PC-9 (cell line): ENCODE measurements around the gene DCAF15. TPM values are rescaled to one million over a fixed set of nuclear protein-coding genes. Genes with fewer than 3 reads are reported as not detected.

Source experiments
- BruUV-seq: library from RNA; stranded (reverse); fragments of 400-500 nt; replicated peaks from 2 replicates; lab custom pipeline; 2021; lab: Mats Ljungman, UMichigan
- CTCF ChIA-PET: fragments of 300-600 bp; sonication (Branson Sonifier 250); formaldehyde crosslinking; loops from one replicate; lab custom pipeline; 2022; ENCODE audit warnings: antibody characterized with exemption; lab: Charles Lee
- POLR2A ChIA-PET: fragments of 300-600 bp; sonication (Branson Sonifier 250); formaldehyde crosslinking; loops from one replicate; lab custom pipeline; 2022; ENCODE audit warnings: antibody characterized with exemption; ENCODE audit not compliant: unreplicated experiment; lab: Charles Lee
- DNase-seq, 2 experiments: peaks; one replicate each; pipeline versions ENCODE4 v3.0.0 to v3.0.0-alpha.2; 2015 to 2022; ENCODE audit warnings: mixed read lengths in 1 of 2
- H2AFZ ChIP-seq: fragments of 200-600 bp; sonication (generic); 2 replicates; pipeline ENCODE4 v1.8.1; 2017; ENCODE audit warnings: antibody characterized with exemption
- H3F3A ChIP-seq: fragments of 200-600 bp; sonication (generic); 2 replicates; pipeline ENCODE4 v1.8.1; 2017; ENCODE audit warnings: antibody characterized with exemption, mild to moderate bottlenecking, low read depth; ENCODE audit not compliant: insufficient read depth
- H3K27ac ChIP-seq: fragments of 200-600 bp; sonication (generic); 2 replicates; pipeline ENCODE4 v1.6.1; 2016; ENCODE audit warnings: mixed run types
- H3K27me3 ChIP-seq: fragments of 200-600 bp; sonication (generic); 2 replicates; pipeline ENCODE4 v1.6.1; 2016; ENCODE audit warnings: low read depth, mixed run types; ENCODE audit not compliant: insufficient read depth
- H3K36me3 ChIP-seq: fragments of 200-600 bp; sonication (generic); 2 replicates; pipeline ENCODE4 v1.6.1; 2016; ENCODE audit warnings: low read depth, mixed run types
- H3K4me1 ChIP-seq: fragments of 200-600 bp; sonication (generic); replicated peaks from 2 replicates; pipeline ENCODE4 v1.6.1; 2016; ENCODE audit warnings: mixed run types; ENCODE audit not compliant: insufficient read depth
- H3K4me2 ChIP-seq: fragments of 200-600 bp; sonication (generic); 2 replicates; pipeline ENCODE4 v1.6.1; 2017; ENCODE audit warnings: mixed run types
- H3K4me3 ChIP-seq: fragments of 200-600 bp; sonication (generic); 2 replicates; pipeline ENCODE4 v1.6.1; 2016; ENCODE audit warnings: mixed run types
- H3K79me2 ChIP-seq: fragments of 200-600 bp; sonication (generic); 2 replicates; pipeline ENCODE4 v1.6.1; 2017; ENCODE audit warnings: low read depth, mixed run types
- H3K9me2 ChIP-seq: fragments of 200-600 bp; sonication (generic); 2 replicates; pipeline ENCODE4 v1.8.1; 2017; ENCODE audit warnings: mild to moderate bottlenecking; ENCODE audit not compliant: insufficient read depth
- H3K9me3 ChIP-seq: fragments of 200-600 bp; sonication (generic); 2 replicates; pipeline ENCODE4 v1.8.1; 2016; ENCODE audit warnings: low read depth; ENCODE audit not compliant: insufficient read depth
- H4K20me1 ChIP-seq: fragments of 200-600 bp; sonication (generic); 2 replicates; pipeline ENCODE4 v1.8.1; 2017; ENCODE audit not compliant: insufficient read depth
- EZH2 ChIP-seq: fragments of 200-600 bp; sonication (generic); IDR thresholded peaks from 2 replicates; pipeline ENCODE4 v1.8.0; 2017; ENCODE audit warnings: antibody characterized with exemption, low read depth
- intact Hi-C: fragments of 100-400 bp; cut with micrococcal nuclease; formaldehyde crosslinking; loops from one replicate; pipeline ENCODE4 v1.10.0; 2022; ENCODE audit not compliant: unreplicated experiment
- total RNA-seq: library from RNA; stranded (reverse); gene quantifications from 2 replicates; pipeline ENCODE4 v1.2.3, GENCODE V29; 2021
- TF ChIP-seq, protein P1 (sequence below): fragments of 200-600 bp; sonication (generic); conservative IDR thresholded peaks from 2 replicates; pipeline ENCODE4 v1.6.1; 2017; ENCODE audit warnings: mixed run types, antibody characterized with exemption, mild to moderate bottlenecking, moderate library complexity

The DCAF15 gene
- total RNA-seq, 1 experiment from 2014 or later: 35.3 TPM

DNA sequence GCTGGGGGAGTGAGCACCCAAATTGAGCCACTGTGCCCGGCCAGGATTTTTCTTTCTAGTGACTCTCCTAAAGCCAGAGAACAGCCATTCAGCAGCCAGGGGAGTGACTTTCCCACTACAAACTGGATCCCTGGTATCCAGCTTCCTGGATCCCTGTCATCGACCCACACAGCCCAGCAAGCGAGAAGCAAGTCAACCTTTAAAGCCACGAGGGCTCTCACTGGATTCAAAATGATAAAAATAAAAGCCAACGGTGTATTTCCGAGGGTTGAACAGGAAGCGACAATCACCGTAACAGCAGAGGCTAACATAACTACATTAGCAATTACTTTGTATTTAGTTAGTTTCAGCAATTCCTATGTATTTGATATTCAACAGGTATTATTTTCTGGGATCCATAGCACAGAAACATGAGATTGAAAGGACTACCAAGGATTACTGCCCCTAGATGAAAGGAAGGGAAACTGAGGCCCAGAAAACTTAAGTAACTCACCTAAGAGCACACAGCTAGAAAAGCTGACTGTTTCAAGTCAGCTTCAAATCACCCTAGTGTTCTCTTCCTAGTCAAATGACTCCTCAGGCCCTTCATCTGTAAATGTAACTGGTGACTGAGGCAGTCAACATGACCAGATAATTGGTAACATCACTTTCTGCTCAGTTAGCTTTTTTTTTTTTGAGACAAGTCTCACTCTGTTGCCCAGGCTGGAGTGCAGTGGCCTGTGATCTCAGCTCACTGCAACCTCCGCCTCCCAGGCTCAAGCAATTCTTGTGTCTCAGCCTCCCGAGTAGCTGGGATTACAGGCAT is 51.1 kb downstream of the DCAF15 start:
- CTCF ChIA-PET: no interaction called here
- intact Hi-C loops: no loop called here
- Histone ChIP-seq H3K36me3 (peaks cover 12% of the 10 kb centered on the region; the same call in 1 of the 2 replicates), H3K79me2 (peaks cover 44% of the 10 kb centered on the region), H3K9me2 (no peaks in the 10 kb centered on the region), H4K20me1 (no peaks in the 10 kb centered on the region), H3K27me3 (no peaks in the 10 kb centered on the region), H3K27ac (no peak overlapping the region), H3K4me2 (no peak overlapping the region), H3K4me3 (no peak overlapping the region), H3K9me3 (0 out of 2 replicates have a peak, but pooled peaks cover 10% of the 10 kb centered on the region), H3F3A (peaks cover 36% of the 10 kb centered on the region), H3K4me1 (peaks cover 4% of the 10 kb centered on the region; the same call in 1 of the 2 replicates), H2AFZ (no peak overlapping the region)
- POLR2A ChIA-PET: interaction anchor here (0.7 kb wide), 2 partner anchors 97 to 126 kb away, joined by 3 to 7 read pairs; no protein-coding TSS in a partner anchor
- DNase-seq: no peak
- TSS peak; percentile 13 for BruUV-seq
- no peak for TF ChIP-seq EZH2
- TF ChIP-seq, protein P1, sequence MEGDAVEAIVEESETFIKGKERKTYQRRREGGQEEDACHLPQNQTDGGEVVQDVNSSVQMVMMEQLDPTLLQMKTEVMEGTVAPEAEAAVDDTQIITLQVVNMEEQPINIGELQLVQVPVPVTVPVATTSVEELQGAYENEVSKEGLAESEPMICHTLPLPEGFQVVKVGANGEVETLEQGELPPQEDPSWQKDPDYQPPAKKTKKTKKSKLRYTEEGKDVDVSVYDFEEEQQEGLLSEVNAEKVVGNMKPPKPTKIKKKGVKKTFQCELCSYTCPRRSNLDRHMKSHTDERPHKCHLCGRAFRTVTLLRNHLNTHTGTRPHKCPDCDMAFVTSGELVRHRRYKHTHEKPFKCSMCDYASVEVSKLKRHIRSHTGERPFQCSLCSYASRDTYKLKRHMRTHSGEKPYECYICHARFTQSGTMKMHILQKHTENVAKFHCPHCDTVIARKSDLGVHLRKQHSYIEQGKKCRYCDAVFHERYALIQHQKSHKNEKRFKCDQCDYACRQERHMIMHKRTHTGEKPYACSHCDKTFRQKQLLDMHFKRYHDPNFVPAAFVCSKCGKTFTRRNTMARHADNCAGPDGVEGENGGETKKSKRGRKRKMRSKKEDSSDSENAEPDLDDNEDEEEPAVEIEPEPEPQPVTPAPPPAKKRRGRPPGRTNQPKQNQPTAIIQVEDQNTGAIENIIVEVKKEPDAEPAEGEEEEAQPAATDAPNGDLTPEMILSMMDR: no peak

DNA sequence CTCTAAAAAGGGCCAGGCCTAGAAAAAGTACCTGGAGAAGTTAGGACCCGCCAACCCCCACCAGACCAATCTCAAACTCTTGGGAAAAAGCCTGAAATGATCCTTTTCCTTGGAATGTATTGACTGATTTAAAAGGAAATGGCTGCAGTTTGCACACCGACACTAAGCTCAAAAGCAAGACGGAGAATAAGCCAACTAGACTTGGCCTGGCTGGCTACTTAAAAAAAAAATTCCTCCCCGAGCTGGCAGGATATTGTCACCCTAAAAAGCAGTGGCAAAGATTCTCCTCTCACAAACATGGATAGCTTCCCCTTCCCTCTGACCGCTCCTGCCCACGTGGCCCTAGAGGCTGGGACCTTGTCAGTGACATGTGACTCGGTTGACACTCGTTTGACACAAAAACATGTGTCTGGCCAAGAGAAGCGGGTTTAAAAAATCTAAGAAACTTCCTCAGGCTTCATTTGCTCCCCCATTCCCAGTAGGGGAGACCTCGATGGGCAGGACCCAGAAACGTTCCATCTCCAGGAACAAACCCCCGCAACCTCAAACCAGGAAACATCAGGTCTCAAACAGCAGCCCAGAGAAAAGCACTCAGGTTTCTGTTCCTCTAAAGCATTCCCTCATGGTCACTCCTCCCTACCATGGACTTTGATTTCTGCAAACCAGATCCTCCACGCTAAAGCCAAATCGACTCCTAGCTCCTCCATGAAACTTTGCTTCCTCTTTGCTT is 52.5 kb downstream of the DCAF15 start:
- peaks cover 6% of the 10 kb centered on the region for H3K4me1 ChIP-seq
- POLR2A ChIA-PET: no interaction called here
- 0 out of 2 replicates have a peak, but pooled peaks cover 2% of the 10 kb centered on the region for H3K9me3 ChIP-seq
- H2AFZ ChIP-seq: no peak overlapping the region
- H3K4me2 ChIP-seq: peak overlapping the region; percentile 24; the same call in 1 of the 2 replicates
- DNase-seq: no peak
- 0 out of 2 replicates have a peak, but pooled peaks cover 4% of the 10 kb centered on the region for H3K36me3 ChIP-seq
- no peak overlapping the region for H3K27ac ChIP-seq
- H3K4me3 ChIP-seq: no peak overlapping the region
- H3K9me2 ChIP-seq: no peaks in the 10 kb centered on the region
- peaks cover 36% of the 10 kb centered on the region for H3K79me2 ChIP-seq
- intact Hi-C loops: loop anchor here (5.0 kb wide), 1 partner anchor 503 kb away; no protein-coding TSS in a partner anchor
- no peak for TF ChIP-seq EZH2
- TF ChIP-seq, protein P1: no peak
- peaks cover 32% of the 10 kb centered on the region for H3F3A ChIP-seq
- no peaks in the 10 kb centered on the region for H3K27me3 ChIP-seq
- H4K20me1 ChIP-seq: no peaks in the 10 kb centered on the region
- CTCF ChIA-PET: interaction anchor here (0.5 to 0.7 kb wide), 4 partner anchors 132 to 1672 kb away, joined by 3 to 18 read pairs (median 8); no protein-coding TSS in a partner anchor
- TSS peak; percentile 55 for BruUV-seq
